Activated naive CD8-positive, alpha-beta T cell treated with anti-CD3 and anti-CD28 coated beads, Interleukin-2, amount 10 ng/mL, durations not matched to agents 7 days and 5 days (primary cell): ENCODE measurements around the gene EEF1G. TPM values are rescaled to one million over a fixed set of nuclear protein-coding genes. Genes with fewer than 3 reads are reported as not detected.
"Not testable (repeated sequence)": the region's sequence is repeated elsewhere in the genome, so short reads cannot be mapped to it uniquely, and the experiment has no call there.

ENCODE experiments used
- ATAC-seq: fragments of 150-1000 bp; cut with Tn5 transposase; one replicate; pipeline ENCODE4 v1.10.0; 2021; ENCODE audit warnings: low read depth, moderate library complexity
- POLR2A ChIA-PET: fragments of 350-600 bp; sonication (Branson Sonifier 250); formaldehyde crosslinking; loops from one replicate; lab custom pipeline; 2021; ENCODE audit warnings: antibody characterized with exemption; lab: Charles Lee
- DNase-seq: peaks from one replicate; pipeline ENCODE4 v3.0.0; 2021
- H3K27ac Mint-ChIP-seq: one replicate; pipeline ENCODE4 v1.8.0; 2022; ENCODE audit warnings: mild to moderate bottlenecking, mixed read lengths
- H3K27me3 Mint-ChIP-seq: one replicate; pipeline ENCODE4 v1.8.0; 2022; ENCODE audit warnings: mild to moderate bottlenecking, moderate library complexity, mixed read lengths
- H3K36me3 Mint-ChIP-seq: one replicate; pipeline ENCODE4 v1.8.0; 2021; ENCODE audit warnings: mild to moderate bottlenecking, mixed read lengths
- H3K4me1 Mint-ChIP-seq: one replicate; pipeline ENCODE4 v1.8.0; 2021; ENCODE audit warnings: mixed read lengths
- H3K4me3 Mint-ChIP-seq: one replicate; pipeline ENCODE4 v1.8.0; 2022; ENCODE audit warnings: mild to moderate bottlenecking, moderate library complexity, mixed read lengths
- H3K9me3 Mint-ChIP-seq: one replicate; pipeline ENCODE4 v1.8.0; 2021; ENCODE audit warnings: mixed read lengths
- total RNA-seq, 2 experiments: library from RNA; stranded (reverse); gene quantifications; one replicate each; pipeline ENCODE4 v1.2.3, GENCODE V29; 2021

EEF1G gene
- total RNA-seq, 2 experiments from 2014 or later: 1,132 to 1,152 TPM

GRCh38 chr11:62569611-62570010 lies 4.1 kb downstream of the EEF1G start:
- H3K4me3 Mint-ChIP-seq: no peak overlapping the region
- H3K9me3 Mint-ChIP-seq: no peaks in the 10 kb centered on the region
- no peaks in the 10 kb centered on the region for H3K27me3 Mint-ChIP-seq
- peaks cover 47% of the 10 kb centered on the region for H3K4me1 Mint-ChIP-seq
- H3K36me3 Mint-ChIP-seq: peaks cover 51% of the 10 kb centered on the region
- H3K27ac Mint-ChIP-seq: no peak overlapping the region
- DNase-seq: no peak
- ATAC-seq: no peak
- POLR2A ChIA-PET: interaction anchor here (1.4 to 1.7 kb wide), 4 partner anchors 11 to 286 kb away, joined by 4 to 7 read pairs (median 5); partner anchors contain the start of gene TUT1

GRCh38 chr11:62567018-62567633 lies 6.6 kb downstream of the EEF1G start:
- POLR2A ChIA-PET: interaction anchor here (0.6 to 1.4 kb wide), 2 partner anchors 24 to 143 kb away, joined by 3 read pairs; partner anchors contain the start of gene TUT1
- H3K4me3 Mint-ChIP-seq: no peak overlapping the region
- no peaks in the 10 kb centered on the region for H3K27me3 Mint-ChIP-seq
- ATAC-seq: no peak
- H3K4me1 Mint-ChIP-seq: peaks cover 36% of the 10 kb centered on the region
- peaks cover 44% of the 10 kb centered on the region for H3K36me3 Mint-ChIP-seq
- peak overlapping the region; percentile 74 for H3K27ac Mint-ChIP-seq
- no peak for DNase-seq
- no peaks in the 10 kb centered on the region for H3K9me3 Mint-ChIP-seq

DNA sequence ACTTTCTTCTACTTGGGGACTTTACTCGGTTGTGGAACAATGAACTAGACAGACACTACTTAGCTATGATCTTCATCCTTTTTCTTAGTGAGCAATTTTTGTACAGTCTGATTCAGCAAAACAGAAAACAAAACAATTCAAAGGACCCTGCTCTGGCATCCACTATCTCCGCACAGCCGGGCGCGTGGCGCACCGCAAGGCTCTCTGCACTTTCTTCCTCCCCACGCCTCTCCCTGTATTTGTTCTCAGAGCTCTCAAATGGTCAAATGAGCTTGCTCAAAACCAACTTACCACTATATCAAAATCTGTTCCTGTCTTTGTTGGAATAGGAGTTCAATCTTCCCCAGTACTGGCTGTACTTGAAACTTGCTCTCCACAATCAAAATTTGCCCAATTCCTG lies 7.4 kb downstream of the EEF1G start:
- POLR2A ChIA-PET: interaction anchor here (1.4 to 2.2 kb wide), 2 partner anchors 8 to 25 kb away, joined by 3 to 7 read pairs; partner anchors contain the start of genes EEF1G and TUT1

GRCh38 chr11:62565100-62565802 lies 8.4 kb downstream of the EEF1G start:
- DNase-seq (no peak), ATAC-seq (no peak)
- H3K4me1 Mint-ChIP-seq: peaks cover 29% of the 10 kb centered on the region
- H3K27me3 Mint-ChIP-seq: no peaks in the 10 kb centered on the region
- POLR2A ChIA-PET: interaction anchor here (1.3 to 2.2 kb wide), 2 partner anchors 9 to 99 kb away, joined by 3 to 7 read pairs; partner anchors contain the start of genes C11orf98, CSKMT and EEF1G
- H3K27ac Mint-ChIP-seq: peak overlapping the region; percentile 8
- H3K36me3 Mint-ChIP-seq: peaks cover 32% of the 10 kb centered on the region
- H3K9me3 Mint-ChIP-seq: no peaks in the 10 kb centered on the region
- no peak overlapping the region for H3K4me3 Mint-ChIP-seq

More for the DNA sequence above, 7.4 kb downstream of the EEF1G start:
- H3K36me3 Mint-ChIP-seq: peaks cover 39% of the 10 kb centered on the region
- H3K4me1 Mint-ChIP-seq: peaks cover 27% of the 10 kb centered on the region
- no peak overlapping the region for H3K4me3 Mint-ChIP-seq
- DNase-seq (no peak), ATAC-seq (no peak)
- H3K9me3 Mint-ChIP-seq: no peaks in the 10 kb centered on the region
- peak overlapping the region; percentile 59 for H3K27ac Mint-ChIP-seq
- H3K27me3 Mint-ChIP-seq: no peaks in the 10 kb centered on the region

- H3K27me3 Mint-ChIP-seq, H3K9me3 Mint-ChIP-seq, ATAC-seq, H3K4me3 Mint-ChIP-seq, DNase-seq: not testable (repeated sequence)
- H3K4me1 Mint-ChIP-seq: peaks cover 44% of the 10 kb centered on the region
- peaks cover 31% of the 10 kb centered on the region for H3K36me3 Mint-ChIP-seq
- POLR2A ChIA-PET: interaction anchor here (1.4 kb wide), 1 partner anchor 17 kb away, joined by 7 read pairs; no protein-coding TSS in a partner anchor
- peak overlapping the region; percentile 39 for H3K27ac Mint-ChIP-seq
These were observed 11.9 kb downstream of the EEF1G start for GRCh38 chr11:62561677-62562230.

GRCh38 chr11:62560566-62561103 lies 13.1 kb downstream of the EEF1G start:
- H3K27me3 Mint-ChIP-seq: no peaks in the 10 kb centered on the region
- POLR2A ChIA-PET: interaction anchor here (0.7 to 1.6 kb wide), 8 partner anchors 9 to 167 kb away, joined by 3 to 9 read pairs (median 5); partner anchors contain the start of genes EEF1G and GNG3
- H3K4me1 Mint-ChIP-seq: peaks cover 46% of the 10 kb centered on the region
- H3K27ac Mint-ChIP-seq: peak overlapping the region; percentile 54
- ATAC-seq (no peak), DNase-seq (peak; percentile 71)
- H3K4me3 Mint-ChIP-seq: no peak overlapping the region
- peaks cover 24% of the 10 kb centered on the region for H3K36me3 Mint-ChIP-seq
- no peaks in the 10 kb centered on the region for H3K9me3 Mint-ChIP-seq

- not testable (repeated sequence) for H3K4me3 Mint-ChIP-seq, ATAC-seq, DNase-seq, H3K27me3 Mint-ChIP-seq, H3K9me3 Mint-ChIP-seq
- peak overlapping the region; percentile 17 for H3K27ac Mint-ChIP-seq
- POLR2A ChIA-PET: interaction anchor here (1.1 to 3.2 kb wide), 8 partner anchors 10 to 166 kb away, joined by 3 to 21 read pairs (median 4); partner anchors contain the start of genes AHNAK, EEF1G and TUT1
- peaks cover 21% of the 10 kb centered on the region for H3K36me3 Mint-ChIP-seq
- peaks cover 54% of the 10 kb centered on the region for H3K4me1 Mint-ChIP-seq
These were observed 14.1 kb downstream of the EEF1G start for GRCh38 chr11:62559626-62560025.

DNA sequence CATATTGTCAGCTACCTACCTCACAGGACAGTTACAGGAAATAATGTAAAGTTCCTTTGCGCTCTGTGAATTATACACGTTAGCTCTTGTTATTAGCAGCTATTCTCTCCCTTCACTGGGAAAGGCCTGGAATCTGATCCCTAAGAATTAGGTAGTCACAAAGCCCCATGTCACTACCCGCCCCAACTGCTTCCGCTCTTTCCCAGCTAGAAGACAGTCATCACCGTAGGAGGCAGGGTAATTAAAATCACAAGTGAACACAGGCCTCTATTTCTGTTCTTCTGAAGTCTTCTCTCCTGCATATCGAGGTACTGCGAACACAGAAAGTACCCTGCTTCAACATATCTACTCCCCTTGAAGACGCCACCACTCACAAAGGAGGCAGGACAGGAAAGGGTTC lies 14.5 kb downstream of the EEF1G start:
- Mint-ChIP-seq H3K4me1 (peaks cover 58% of the 10 kb centered on the region), H3K36me3 (peaks cover 21% of the 10 kb centered on the region), H3K4me3 (peak overlapping the region; percentile 25), H3K9me3 (no peaks in the 10 kb centered on the region), H3K27ac (peak overlapping the region; percentile 17), H3K27me3 (no peaks in the 10 kb centered on the region)
- no peak for ATAC-seq
- no peak for DNase-seq
- POLR2A ChIA-PET: interaction anchor here (0.6 to 3.2 kb wide), 9 partner anchors 11 to 166 kb away, joined by 3 to 25 read pairs (median 4); partner anchors contain the start of genes AHNAK, EEF1G and TUT1

DNA sequence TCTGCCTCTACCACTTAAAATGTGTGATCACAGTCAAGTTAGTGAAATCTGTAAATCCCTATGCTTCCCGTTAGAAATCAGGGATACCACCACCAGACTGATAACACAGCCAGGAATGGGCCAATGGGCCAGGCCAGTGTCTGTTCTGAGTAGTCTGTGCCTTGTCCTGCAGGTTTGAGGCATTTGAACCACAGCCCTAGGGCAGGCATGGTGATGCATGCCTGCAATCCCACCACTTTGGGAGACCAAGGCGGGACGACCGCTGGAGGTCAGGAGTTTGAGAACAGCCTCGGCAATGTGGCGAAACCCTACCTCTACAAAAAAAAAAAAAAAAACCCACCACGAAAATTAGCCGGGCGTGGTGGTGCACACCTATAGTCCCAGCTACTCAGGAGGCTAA lies 15.0 kb downstream of the EEF1G start:
- no peaks in the 10 kb centered on the region for H3K9me3 Mint-ChIP-seq
- H3K27ac Mint-ChIP-seq: peak overlapping the region; percentile 97
- no peaks in the 10 kb centered on the region for H3K27me3 Mint-ChIP-seq
- H3K4me1 Mint-ChIP-seq: peaks cover 63% of the 10 kb centered on the region
- H3K4me3 Mint-ChIP-seq: no peak overlapping the region
- DNase-seq: no peak
- no peak for ATAC-seq
- POLR2A ChIA-PET: interaction anchor here (0.6 to 3.2 kb wide), 10 partner anchors 11 to 165 kb away, joined by 3 to 25 read pairs (median 4); partner anchors contain the start of genes AHNAK, EEF1G, LBHD1 and TUT1
- H3K36me3 Mint-ChIP-seq: peaks cover 19% of the 10 kb centered on the region

DNA sequence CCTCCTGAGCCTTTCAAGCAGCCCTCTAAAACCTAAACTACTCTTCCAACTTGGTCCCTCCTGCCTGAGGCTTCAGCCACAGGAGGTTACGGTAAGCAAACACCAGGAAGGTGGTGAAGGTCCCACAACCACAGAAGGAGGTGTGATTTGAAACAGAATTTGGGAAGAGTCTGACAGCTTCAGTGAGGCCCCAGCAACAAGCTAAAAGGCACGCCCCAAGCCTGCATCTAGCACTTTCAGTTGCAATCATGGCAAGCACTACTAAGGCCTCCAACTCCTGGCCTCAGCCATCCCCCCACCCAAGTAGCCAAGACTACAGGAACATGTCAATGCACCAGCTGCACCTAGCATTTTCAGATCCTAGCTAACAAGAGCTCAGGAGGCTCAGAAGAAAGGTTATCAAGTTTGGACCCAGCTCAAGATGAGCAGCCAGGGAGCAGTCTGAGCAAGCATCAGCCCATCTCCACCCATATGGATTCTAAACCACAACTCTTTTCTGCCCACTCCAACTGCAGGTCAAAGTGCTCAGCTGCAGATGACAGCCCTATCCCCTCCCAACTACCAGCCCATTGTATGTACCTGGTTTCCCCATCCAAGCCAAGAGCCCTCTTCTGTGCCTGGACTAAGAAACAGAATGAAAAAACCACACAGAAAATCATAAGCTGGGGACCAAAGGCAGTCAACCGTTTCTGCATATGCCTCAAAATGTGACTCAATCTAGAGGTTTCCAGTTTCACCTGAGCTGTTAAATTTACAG lies 16.6 kb downstream of the EEF1G start:
- POLR2A ChIA-PET: interaction anchor here (0.6 to 7.2 kb wide), 16 partner anchors 12 to 367 kb away, joined by 4 to 97 read pairs (median 6); partner anchors contain the start of genes AHNAK, C11orf98, CSKMT and EEF1G
- H3K27me3 Mint-ChIP-seq: no peaks in the 10 kb centered on the region
- no peaks in the 10 kb centered on the region for H3K9me3 Mint-ChIP-seq
- DNase-seq: no peak
- ATAC-seq: peak; percentile 51
- peaks cover 76% of the 10 kb centered on the region for H3K4me1 Mint-ChIP-seq
- peak overlapping the region; percentile 79 for H3K4me3 Mint-ChIP-seq
- H3K36me3 Mint-ChIP-seq: peaks cover 15% of the 10 kb centered on the region
- H3K27ac Mint-ChIP-seq: peak overlapping the region; percentile 97

DNA sequence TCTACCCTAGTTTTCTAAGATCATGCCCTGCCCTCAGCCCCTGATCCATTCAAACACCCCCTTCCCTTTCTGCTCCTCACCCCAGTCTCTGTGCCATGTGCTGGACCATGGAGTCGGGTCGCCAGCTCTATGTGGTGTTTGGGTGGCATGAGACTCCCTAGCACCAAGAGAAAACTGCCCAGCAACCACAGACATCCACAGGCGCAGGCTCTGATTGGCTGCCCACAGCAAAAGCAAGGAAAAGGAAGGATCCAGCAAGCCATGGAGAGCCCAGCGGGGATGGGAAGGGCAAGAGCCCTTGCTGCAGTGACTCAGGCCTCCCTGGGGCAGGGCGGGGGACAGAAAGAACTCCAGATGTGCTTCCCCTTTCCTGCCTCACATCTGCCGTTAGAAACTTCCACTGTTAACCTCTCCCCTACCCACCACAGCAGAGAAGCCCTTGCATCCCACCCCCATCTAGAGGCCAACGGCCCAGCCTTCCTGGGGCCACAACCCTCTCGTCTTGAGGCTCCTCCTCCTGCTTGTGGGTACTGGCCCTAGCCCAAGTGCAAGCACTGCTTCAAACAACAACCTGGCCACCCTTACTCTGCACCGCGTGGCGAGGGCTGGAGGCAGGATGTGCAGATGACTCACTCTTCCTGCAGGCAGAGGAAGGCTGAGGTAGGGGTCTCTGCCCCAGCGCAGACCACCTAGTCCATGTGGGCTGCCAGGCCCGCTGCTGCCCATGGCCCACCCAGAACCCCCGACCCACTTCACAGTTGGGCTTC lies 17.4 kb downstream of the EEF1G start:
- Mint-ChIP-seq H3K27ac (peak overlapping the region; percentile 97), H3K9me3 (no peaks in the 10 kb centered on the region), H3K27me3 (no peaks in the 10 kb centered on the region), H3K4me1 (peaks cover 82% of the 10 kb centered on the region), H3K36me3 (peaks cover 12% of the 10 kb centered on the region), H3K4me3 (peak overlapping the region; percentile 79)
- ATAC-seq (peak; percentile 79), DNase-seq (peak; percentile 87)
- POLR2A ChIA-PET: interaction anchor here (0.6 to 7.2 kb wide), 18 partner anchors 11 to 368 kb away, joined by 4 to 97 read pairs (median 6); partner anchors contain the start of genes AHNAK, C11orf98, CSKMT and EEF1G
